Activated CD8-positive, alpha-beta memory T cell treated with anti-CD3 and anti-CD28 coated beads, Interleukin-2, amount 50 U/mL, for 48 hours (primary cell): ENCODE data around the gene ATP6V1E1.
"Not testable (repeated sequence)": the region's sequence is repeated elsewhere in the genome, so short reads cannot be mapped to it uniquely, and the experiment has no call there.

ENCODE experiments used
- DNase-seq: peaks from one replicate; pipeline ENCODE4 v3.0.0-alpha.2; 2020

The ATP6V1E1 gene

DNA sequence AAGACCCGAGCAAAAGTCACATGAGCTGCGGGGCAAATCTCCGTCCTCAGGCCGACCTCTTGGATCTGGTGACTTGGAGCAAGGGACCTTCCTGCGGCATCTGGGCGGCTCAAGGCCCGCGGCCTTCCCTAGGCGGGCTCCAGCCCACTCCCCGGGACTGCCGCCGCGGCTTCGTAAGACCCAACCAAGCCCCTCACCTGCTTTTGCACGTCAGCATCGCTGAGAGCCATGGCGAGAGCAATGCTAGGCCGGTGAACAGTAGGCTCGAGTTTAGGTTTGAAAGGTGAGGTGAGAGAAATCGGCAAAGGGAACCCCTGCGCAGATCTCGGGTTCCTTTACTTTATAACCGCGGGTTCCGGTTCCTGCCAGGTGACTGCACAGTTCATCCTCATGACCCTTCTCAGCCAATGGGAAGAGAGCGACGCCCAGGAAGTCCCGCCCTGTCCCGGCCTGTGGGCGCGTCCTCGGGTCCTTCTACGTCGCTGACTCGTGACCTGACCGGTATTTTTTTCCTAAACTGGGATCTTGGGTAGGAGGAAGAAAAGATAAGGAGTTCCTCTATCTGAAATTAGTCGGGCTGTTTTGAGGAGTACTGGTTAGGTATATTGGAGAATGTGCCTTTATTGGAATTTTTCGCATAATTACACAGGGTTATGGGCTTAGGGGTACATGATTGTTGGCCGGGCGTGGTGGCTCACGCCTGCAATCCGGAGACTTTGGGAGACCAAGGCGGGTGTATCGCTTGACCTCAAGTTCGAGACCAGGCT is at the start of gene ATP6V1E1:
Gene ATP6V1E1, minus strand, starts transcription at position 344 of the 767 bp plus-strand sequence. Its CDS starts 114 bp downstream, at position 230.
- DNase-seq = peak; percentile 93

DNA sequence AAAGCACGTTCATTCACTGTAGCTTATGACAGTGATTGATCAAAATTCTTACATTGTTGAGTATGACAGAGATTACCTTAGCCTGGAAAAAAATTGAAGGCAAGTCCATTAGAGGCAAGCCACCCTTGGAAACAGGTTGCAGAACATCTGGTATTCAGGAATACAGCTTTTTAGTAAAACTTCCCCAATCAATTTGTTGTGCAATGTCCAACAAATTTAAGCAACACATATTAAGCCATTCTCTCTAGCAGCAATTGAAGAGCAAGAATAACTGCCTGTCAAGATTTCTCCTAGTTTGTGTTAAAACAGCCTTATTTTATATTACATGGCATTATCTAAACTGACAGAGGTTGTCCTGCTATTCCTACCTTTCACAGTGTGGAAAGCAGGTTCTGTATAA is 47.0 kb upstream of the ATP6V1E1 start:
- no peak for DNase-seq

DNA sequence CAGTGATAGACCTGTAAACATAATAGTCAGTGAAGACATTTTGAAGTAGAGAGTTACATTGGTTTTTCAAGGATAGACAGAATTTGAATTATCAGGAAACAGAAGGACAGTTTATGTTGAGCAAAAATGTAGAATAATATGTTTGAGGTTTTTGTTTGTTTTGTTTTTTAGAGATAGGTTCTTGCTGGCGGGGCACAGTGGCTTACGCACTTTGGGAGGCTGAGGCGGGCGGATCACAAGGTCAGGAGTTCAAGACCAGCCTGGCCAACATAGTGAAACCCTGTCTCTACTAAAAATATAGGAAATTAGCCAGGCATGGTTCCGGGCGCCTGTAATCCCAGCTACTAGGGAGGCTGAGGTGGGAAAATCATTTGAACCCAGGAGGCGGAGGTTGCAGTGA is 45.6 kb upstream of the ATP6V1E1 start:
- DNase-seq = no peak

DNA sequence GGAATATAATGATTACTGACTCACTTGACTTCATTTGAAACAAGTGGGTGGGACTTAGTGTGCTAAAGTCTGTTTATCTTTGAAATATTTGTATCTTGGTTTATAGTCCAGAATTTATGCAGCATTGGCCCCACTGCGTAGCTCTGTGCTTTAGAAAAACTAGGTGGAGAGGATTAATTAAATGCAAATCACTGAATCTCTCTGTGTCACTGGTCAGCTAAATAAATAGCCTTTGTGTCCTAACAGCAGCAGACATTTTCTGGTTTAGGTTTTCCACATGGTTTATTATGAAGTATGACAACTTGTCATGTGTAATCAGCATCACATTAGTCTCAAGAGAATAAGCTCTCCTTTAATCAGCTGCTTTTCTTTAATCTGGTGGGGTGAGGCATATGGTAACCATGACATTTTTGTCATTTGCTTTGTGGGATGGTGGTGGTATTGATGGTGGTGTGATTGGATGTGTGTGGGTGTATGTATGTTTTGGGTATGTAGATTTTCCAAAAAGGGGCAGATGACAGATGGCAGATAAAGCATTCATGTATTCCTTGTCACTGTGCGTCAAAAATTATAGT is 44.0 kb upstream of the ATP6V1E1 start:
- no peak for DNase-seq

DNA sequence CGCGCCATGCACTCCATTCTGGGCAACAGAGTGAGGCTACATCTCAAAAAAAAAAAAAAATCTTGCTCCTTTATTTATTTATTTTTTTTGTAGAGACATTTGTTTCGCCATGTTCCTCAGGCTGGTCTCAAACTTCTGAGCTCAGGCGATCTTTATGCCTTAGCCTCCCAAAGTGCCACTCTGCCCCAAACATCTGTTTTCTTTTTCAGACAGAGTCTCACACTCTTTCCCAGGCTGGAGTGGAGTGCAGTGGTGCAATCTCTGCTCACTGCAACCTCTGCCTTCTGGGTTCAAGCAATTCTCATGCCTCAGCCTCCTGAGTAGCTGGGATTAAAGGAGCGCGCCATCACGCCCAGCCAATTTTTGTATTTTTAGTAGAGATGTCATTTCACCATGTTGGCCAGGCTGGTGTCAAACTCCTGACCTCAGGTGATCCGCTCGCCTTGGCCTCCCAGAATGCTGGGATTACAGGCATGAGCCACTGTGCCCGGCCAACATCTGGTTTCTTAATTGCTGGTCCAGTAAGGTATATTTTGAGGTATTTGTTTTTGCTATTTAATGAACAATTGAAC is 43.1 kb upstream of the ATP6V1E1 start:
- not testable (repeated sequence) for DNase-seq

DNA sequence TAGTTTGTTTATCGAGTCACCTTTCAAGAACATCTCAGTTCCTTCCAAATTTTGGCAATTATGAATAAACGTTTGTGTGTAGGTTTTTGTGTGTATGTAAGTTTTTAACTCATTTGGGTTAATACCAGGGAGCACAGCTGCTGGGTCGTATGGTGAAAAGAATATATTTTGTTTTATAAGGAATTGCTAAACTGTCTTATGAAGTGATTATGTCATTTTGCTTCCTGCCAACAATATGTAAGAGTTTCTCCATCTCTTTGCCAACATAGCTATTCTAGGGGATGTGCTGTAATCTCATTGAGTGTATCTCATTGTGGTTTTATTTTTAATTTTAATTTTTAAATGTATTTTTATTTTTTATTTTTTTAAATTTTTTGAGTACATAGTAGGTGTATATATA is 37.3 kb upstream of the ATP6V1E1 start:
- no peak for DNase-seq

DNA sequence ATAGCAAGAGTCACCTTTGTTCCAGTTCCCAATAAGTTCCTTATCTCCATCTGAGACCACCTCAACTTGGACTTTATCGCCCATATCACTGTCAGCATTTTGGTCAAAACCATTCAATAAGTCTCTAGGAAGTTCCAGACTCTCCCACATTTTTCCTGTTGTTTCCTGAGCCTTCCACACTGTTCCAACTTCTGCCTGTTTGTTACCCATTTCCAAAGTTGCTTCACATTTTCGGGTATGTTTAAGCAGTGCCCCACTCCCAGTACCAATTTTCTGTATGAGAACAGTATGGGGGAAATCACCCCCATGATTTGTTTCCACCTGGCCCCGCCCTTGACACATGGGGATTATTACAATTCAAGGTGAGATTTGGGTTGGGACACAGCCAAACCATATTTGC is 36.7 kb upstream of the ATP6V1E1 start:
- DNase-seq = no peak

DNA sequence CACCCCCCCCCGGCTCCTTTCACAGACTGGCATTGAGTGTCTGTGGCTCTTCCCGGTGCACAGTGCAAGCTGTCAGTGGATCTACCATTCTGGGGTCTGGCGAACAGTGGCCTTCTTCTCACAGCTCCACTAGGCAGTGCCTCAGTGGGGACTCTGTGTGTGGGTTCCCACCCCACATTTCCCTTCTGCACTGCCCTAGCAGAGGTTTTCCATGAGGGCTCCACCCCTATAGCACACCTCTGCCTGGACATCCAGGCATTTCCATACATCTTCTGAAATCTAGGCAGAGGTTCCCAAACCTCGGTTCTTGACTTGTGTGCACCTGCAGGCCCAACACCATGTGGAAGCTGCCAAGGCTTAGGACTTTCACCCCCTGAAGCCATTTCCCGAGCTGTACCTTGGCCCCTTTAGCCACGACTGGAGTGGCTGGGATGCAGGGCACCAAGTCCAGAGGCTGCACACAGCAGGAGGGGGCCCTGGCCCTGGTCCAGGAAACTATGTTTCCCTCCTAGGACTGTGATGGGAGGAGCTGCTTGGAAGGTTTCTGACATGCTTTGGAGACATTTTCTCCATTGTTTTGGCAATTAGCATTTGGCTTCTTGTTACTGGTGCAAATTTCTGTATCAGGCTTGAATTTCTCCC is 36.0 kb upstream of the ATP6V1E1 start:
- no peak for DNase-seq

DNA sequence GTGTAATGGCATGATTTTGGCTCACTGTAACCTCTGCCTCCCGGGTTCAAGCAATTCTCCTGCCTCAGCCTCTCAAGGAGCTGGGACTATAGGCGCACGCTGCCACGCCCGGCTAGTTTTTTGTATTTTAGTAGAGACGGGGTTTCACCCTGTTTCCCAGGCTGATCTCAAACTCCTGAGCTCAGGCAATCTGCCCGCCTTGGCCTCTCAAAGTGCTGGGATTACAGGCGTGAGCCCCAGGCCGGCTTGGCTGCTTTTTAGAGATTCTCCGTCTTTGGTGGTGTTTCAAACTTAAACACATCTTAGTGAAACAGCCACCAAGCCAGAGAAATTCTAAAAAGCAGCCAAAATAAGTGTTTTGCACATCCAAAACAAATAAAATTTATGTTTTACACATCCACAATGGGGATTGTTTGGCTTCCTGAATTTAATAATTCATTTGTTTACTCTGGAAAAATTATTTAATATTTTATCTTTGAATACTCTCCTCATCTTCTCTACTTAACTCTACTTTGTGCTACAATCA is 28.4 kb upstream of the ATP6V1E1 start:
- no peak for DNase-seq

DNA sequence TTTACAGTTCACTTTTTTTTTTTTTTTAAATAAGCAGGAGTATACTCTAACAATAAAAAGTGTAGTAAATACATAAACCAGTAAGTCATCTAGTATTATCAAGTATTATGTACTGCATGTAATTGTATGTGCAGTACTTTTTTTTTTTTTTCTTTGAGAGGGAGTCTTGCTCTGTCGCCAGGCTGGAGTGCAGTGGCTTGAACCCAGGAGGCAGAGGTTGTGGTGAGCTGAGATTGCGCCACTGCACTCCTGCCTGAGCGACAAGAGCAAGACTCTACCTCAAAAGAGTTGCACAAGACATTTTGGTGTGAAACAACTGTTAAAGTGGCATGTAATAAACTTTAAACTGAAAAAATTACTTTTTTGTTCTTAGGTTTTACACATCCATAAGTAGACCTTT is 26.7 kb upstream of the ATP6V1E1 start:
- DNase-seq = no peak

DNA sequence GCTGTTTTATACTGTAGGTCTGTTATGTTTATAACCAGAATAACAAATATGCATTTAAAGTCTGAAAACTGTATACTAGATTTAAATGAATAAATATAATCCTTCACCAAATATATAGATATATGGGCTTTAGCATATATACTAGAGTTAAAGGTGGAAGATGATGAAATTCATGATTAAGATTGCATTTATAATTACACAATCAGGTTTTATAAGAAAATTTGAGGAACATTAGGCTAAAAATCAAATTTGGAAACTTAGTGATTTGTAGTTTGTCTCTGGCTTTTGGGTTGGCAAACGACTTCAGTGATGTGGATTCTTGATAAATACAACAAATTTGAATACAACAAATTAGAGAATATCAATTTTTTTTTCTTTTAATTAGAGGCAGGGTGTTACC is 20.0 kb upstream of the ATP6V1E1 start:
- no peak for DNase-seq

DNA sequence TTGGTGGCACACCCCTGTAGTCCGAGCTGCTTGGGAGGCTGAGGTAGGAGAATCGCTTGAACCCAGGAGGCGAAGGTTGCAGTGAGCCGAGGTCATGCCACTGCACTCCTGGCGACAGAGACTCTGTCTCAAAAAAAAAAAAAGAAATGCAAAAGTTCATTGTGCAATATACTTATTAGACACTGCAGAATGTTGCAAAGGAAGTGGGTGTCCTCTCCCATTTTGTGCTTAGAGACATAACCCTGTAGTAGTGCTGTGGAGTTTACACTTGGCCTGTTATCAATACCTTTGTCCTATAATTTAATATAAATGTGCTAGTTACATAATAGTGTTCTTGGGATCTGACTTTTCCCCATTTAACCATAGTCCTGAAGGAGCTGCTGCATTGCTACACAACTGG is 19.4 kb upstream of the ATP6V1E1 start:
- no peak for DNase-seq

DNA sequence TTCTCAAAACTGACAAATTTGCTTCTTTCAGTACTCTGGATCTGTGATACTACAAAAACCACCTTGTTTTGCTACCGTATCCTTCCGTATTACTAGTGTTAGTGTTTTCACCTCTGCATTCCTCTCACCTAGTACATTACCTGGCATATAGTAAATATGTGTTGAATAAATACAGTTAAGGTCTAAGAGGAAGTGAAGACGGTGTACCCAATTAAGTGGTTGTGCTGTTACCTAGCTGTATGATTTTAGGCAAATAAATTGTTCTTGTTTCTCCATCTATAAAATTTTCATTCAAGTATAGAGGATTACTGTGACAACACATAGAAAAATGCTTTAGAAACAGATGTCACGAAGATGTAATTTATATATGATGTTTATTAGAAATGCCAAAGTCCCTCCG is 18.9 kb upstream of the ATP6V1E1 start:
- no peak for DNase-seq

DNA sequence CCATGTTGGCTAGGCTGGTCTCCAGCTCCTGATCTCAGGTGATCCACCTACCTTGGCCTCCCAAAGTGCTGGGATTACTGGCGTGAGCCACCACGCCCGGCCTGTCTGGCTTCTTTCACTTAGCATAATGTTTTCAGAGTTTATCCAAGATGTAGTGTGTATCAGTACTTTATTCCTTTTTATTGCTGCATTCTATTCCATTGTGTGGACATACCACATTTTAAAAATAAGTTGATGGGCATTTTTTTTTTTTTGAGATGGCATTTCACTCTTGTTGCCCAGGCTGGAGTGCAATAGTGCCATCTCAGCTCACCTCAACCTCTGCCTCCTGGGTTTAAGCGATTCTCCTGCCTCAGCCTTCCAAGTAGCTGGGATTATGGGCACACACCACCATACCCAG is 13.8 kb upstream of the ATP6V1E1 start:
- DNase-seq = not testable (repeated sequence)

DNA sequence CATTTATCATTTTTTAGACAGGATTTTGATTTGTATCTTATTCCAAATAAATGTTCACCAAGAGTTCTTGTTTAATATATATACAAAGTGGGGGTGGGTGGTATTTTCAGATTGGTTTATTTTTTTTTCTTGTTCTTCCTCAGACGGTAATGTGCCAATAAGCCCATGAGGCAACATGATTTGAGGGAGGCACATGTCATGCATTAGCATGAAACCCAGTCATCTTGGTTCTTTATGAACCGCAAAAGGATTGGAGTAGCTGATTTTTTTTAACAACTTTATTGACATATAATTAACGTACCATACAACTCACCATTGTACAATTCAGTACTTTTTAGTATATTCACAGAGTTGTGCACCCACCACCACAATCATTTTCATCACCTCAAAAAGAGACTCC is 12.7 kb upstream of the ATP6V1E1 start:
- no peak for DNase-seq

DNA sequence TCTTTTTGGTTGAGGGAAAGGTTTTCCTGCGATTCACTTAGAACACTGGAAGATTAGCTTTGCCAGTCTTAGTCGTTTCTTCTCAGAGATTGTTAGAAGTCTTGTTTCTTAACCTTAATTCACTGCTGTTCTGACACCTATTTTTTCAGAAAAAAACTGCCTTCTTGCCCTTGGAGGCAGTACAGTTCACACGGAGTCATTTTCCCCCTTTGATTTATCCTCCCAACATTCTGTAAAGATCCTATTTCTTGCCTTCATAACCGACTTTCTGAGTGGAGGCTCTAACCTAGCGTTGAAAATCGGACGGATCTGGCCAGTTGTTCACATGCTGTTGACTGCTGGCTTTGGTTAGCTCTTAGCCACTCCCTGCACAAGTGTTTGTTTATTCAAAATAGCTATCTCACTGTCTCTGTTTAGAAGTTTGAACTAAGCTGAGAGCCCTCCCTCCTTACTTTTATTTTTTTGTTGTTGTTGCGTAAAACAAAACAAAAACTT is 10.7 kb upstream of the ATP6V1E1 start:
- no peak for DNase-seq

DNA sequence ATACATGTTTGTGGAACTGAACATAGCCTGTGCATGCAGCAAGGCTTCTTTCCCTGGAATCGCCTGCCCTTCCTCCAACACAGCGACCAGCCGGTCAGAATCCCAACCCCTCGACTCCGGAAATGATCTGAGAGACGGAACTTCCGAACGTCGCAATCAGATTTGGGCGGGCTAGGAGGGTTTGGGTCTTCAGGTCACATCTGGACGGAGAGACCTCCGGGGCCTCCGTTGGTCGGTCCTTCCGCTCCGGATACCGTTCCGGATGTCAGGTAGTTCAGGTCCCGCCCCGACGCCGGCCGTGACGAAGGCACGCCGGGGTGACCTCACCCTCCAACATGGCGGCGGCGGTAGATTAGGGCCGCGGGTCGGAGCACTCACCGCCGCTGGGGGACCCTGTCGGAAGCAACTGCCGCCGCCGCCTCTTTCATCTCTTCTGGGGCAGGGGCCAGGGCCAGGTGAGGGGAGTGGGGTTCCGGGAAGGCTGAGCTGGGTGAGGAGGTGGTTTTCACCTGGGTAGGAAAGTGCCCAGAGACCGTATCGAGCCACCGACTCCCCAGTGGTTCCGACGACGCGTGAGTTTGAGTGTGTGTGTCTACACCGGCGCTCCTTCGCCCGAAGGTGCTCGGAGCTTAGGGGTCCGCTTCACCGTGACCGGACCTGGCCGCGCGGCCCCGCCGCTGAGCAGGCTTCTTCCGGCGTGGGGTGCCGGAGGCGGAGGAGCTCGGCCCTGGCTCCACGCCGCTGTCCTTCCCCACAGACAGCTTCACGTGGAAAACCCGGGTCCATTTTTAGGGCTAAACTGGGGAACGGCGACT is 10.1 kb upstream of the ATP6V1E1 start, which contains the start of gene BCL2L13:
Gene BCL2L13, plus strand, starts transcription at position 326 of the 815 bp plus-strand sequence. CDS start 16,955 bp downstream, outside the sequence.
- peak; percentile 94 for DNase-seq

DNA sequence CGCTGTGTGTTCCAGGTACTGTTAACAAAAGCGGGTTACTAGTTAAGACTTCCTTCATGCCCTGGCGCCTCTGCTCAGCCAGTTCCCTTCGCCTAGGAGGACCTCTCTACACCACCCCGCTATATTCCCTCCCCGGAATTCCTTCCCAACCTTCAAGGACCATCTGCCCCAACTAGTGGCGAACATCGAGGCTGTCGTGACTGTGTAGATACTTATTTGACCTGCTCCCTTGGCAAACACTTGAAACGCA is 9.6 kb upstream of the ATP6V1E1 start:
- DNase-seq = no peak

DNA sequence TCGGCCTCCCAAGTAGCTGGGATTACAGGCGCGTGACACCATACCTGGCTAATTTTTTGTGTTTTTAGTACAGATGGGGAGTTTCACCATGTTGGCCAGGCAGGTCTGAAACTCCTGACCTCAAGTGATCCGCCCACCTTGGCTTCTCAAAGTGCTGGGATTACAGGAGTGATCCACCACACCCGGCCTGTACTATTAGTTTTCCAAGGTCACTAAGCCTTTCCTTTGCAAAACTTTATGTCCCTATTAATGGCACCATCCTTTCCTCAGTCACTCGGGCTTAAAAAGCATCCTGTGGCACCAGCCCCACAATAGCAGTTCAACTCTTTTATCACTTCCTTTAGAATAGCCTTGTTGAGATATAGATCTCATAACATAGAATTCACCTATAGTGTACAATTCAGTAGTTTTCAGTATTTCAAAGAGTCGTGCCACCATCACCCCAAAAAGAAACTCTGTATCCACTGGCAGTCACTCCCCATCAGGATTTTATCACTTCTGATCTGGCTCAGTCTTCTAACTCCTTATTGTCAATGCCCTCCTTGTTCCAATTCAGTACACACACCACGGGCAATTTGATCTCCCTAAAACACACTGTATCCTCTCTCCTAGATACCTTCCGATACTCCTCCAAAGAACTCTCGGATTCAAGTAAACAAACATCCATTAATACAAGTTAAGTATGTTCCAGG is 9.1 kb upstream of the ATP6V1E1 start:
- no peak for DNase-seq

DNA sequence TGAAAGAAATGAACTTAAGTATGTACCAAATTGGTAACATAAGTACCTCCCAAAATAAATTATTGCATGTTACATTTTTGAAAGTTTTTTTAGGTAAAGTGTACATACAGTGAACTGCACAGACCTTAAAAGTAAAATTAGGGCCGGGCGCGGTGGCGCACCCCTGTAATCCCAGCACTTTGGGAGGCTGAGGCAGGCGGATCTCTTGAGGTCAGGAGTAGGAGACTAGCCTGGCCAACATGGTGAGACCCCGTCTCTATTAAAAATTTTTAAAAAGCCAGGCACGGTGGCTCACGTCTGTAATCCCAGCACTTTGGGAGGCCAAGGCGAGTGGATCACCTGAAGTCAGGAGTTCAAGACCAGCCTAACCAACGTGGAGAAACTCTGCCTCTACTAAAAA is 8.3 kb upstream of the ATP6V1E1 start:
- not testable (repeated sequence) for DNase-seq

DNA sequence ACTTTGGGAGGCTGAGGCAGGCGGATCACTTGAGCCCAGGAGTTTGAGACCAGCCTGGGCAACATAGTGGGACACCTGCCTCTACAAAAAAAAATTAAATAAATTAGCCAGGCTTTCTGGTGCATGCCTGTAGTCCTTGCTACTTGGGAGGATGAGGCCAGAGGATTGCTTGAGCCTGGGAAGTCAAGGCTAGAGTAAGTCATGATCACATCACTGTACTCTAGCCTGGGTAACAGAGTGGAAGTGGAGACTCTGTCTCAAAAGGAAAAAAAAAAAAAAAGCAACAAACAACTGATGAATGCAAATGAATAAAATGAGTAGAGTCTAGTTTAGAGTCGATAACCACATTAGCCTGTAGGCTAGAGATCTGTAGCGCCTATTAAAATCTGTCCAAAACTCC is 6.1 kb upstream of the ATP6V1E1 start:
- DNase-seq = no peak

DNA sequence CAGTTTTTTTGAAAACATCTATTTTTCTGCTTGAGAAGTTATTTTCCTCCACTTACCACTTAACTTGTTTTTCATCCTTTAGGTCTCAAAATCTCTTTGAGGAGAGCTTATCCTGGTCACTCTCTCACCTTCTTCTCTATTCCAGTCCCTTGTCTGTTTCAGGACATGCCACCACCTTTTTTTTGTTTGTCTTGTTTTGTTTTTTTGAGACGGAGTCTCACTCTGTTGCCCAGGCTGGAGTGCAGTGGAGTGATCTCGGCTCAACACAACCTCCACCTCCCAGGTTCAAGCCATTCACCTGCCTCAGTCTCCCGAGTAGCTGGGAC is 5.4 kb upstream of the ATP6V1E1 start:
- no peak for DNase-seq
